NT2/D1 (cell line): ENCODE measurements around the gene SRP54.

Source experiments
- DNase-seq: peaks from one replicate; pipeline ENCODE4 v3.0.0-alpha.2; 2011; ENCODE audit warnings: low read depth, low spot score
- H3K27me3 ChIP-seq: 2 replicates; pipeline ENCODE4 v1.6.0; 2011; ENCODE audit warnings: mild to moderate bottlenecking; ENCODE audit not compliant: insufficient read length, insufficient read depth
- H3K36me3 ChIP-seq: 2 replicates; pipeline ENCODE4 v1.6.1; 2011; ENCODE audit warnings: mild to moderate bottlenecking, low read length, mixed read lengths; ENCODE audit not compliant: insufficient read depth, insufficient read length
- H3K4me1 ChIP-seq: 2 replicates; pipeline ENCODE4 v1.5.1; 2011; ENCODE audit not compliant: insufficient read depth, insufficient read length
- H3K4me3 ChIP-seq: 2 replicates; pipeline ENCODE4 v1.5.1; 2011; ENCODE audit warnings: low read depth; ENCODE audit not compliant: insufficient read length
- H3K9ac ChIP-seq: 2 replicates; pipeline ENCODE4 v1.6.0; 2011; ENCODE audit warnings: low read depth; ENCODE audit not compliant: insufficient read length
- H3K9me3 ChIP-seq: 2 replicates; pipeline ENCODE4 v1.5.1; 2011; ENCODE audit warnings: mild to moderate bottlenecking, low read length; ENCODE audit not compliant: insufficient read depth
- SUZ12 ChIP-seq: IDR thresholded peaks from 2 replicates; pipeline ENCODE4 v1.6.1; 2011; ENCODE audit not compliant: insufficient read length, insufficient read depth; ENCODE audit errors: extremely low read depth
- YY1 ChIP-seq: IDR thresholded peaks from 2 replicates; pipeline ENCODE4 v1.6.1; 2011; ENCODE audit not compliant: insufficient read length, insufficient read depth
- ZNF274 ChIP-seq: IDR thresholded peaks from 2 replicates; pipeline ENCODE4 v1.6.1; 2011; ENCODE audit warnings: mild to moderate bottlenecking, low read depth, low read length

Gene SRP54

GRCh38 chr14:34983786-34984185, 994 bp downstream of the SRP54 start:
- H3K9me3 ChIP-seq: no peaks in the 10 kb centered on the region
- H3K27me3 ChIP-seq: no peaks in the 10 kb centered on the region

GRCh38 chr14:34985740-34986139, 2.9 kb downstream of the SRP54 start:
- DNase-seq: no peak
- TF ChIP-seq YY1: no peak
- no peak for TF ChIP-seq ZNF274
- no peak for TF ChIP-seq SUZ12
- peaks cover 4% of the 10 kb centered on the region for H3K36me3 ChIP-seq
- no peak overlapping the region for H3K4me3 ChIP-seq
- no peak overlapping the region for H3K9ac ChIP-seq
- H3K4me1 ChIP-seq: no peaks in the 10 kb centered on the region
- H3K9me3 ChIP-seq: no peaks in the 10 kb centered on the region
- H3K27me3 ChIP-seq: no peaks in the 10 kb centered on the region

More at GRCh38 chr14:34983786-34984185, 994 bp downstream of the SRP54 start:
- peaks cover 4% of the 10 kb centered on the region for H3K36me3 ChIP-seq
- no peak for DNase-seq
- peak overlapping the region; percentile 87 for H3K9ac ChIP-seq
- peak overlapping the region; percentile 73 for H3K4me3 ChIP-seq
- H3K4me1 ChIP-seq: peaks cover 2% of the 10 kb centered on the region
- no peak for TF ChIP-seq SUZ12
- no peak for TF ChIP-seq ZNF274
- no peak for TF ChIP-seq YY1

GRCh38 chr14:34987180-34987579, 4.4 kb downstream of the SRP54 start:
- no peak for TF ChIP-seq ZNF274
- no peak for TF ChIP-seq YY1
- TF ChIP-seq SUZ12: no peak

GRCh38 chr14:34989762-34990161, 7.0 kb downstream of the SRP54 start:
- no peaks in the 10 kb centered on the region for H3K9me3 ChIP-seq
- no peak for DNase-seq
- peaks cover 4% of the 10 kb centered on the region for H3K36me3 ChIP-seq
- no peak overlapping the region for H3K4me3 ChIP-seq
- H3K4me1 ChIP-seq: no peaks in the 10 kb centered on the region
- no peaks in the 10 kb centered on the region for H3K27me3 ChIP-seq
- H3K9ac ChIP-seq: no peak overlapping the region
- TF ChIP-seq YY1 (no peak), SUZ12 (no peak), ZNF274 (no peak)

More at GRCh38 chr14:34987180-34987579, 4.4 kb downstream of the SRP54 start:
- Histone ChIP-seq H3K9me3 (no peaks in the 10 kb centered on the region), H3K4me3 (no peak overlapping the region), H3K9ac (no peak overlapping the region), H3K36me3 (peaks cover 4% of the 10 kb centered on the region), H3K4me1 (no peaks in the 10 kb centered on the region), H3K27me3 (no peaks in the 10 kb centered on the region)
- DNase-seq: no peak

GRCh38 chr14:34993426-34993825, 10.6 kb downstream of the SRP54 start:
- Histone ChIP-seq H3K4me1 (no peaks in the 10 kb centered on the region), H3K9me3 (no peaks in the 10 kb centered on the region), H3K36me3 (peaks cover 6% of the 10 kb centered on the region), H3K4me3 (no peak overlapping the region), H3K9ac (no peak overlapping the region), H3K27me3 (no peaks in the 10 kb centered on the region)
- DNase-seq: no peak
- no peak for TF ChIP-seq ZNF274
- TF ChIP-seq SUZ12: no peak
- no peak for TF ChIP-seq YY1

- Histone ChIP-seq H3K36me3 (peaks cover 6% of the 10 kb centered on the region), H3K9ac (no peak overlapping the region), H3K9me3 (no peaks in the 10 kb centered on the region), H3K27me3 (no peaks in the 10 kb centered on the region), H3K4me1 (no peaks in the 10 kb centered on the region), H3K4me3 (no peak overlapping the region)
- no peak for DNase-seq
- TF ChIP-seq YY1: no peak
- TF ChIP-seq SUZ12: no peak
- no peak for TF ChIP-seq ZNF274
These were observed 11.9 kb downstream of the SRP54 start for GRCh38 chr14:34994668-34995067.

GRCh38 chr14:34997762-34998161, 15.0 kb downstream of the SRP54 start:
- Histone ChIP-seq H3K27me3 (no peaks in the 10 kb centered on the region), H3K4me1 (no peaks in the 10 kb centered on the region), H3K36me3 (peaks cover 9% of the 10 kb centered on the region), H3K9ac (no peak overlapping the region), H3K4me3 (no peak overlapping the region), H3K9me3 (no peaks in the 10 kb centered on the region)
- no peak for DNase-seq
- TF ChIP-seq ZNF274 (no peak), YY1 (no peak), SUZ12 (no peak)

GRCh38 chr14:34999500-34999899, 16.7 kb downstream of the SRP54 start:
- peaks cover 15% of the 10 kb centered on the region for H3K36me3 ChIP-seq
- TF ChIP-seq ZNF274 (no peak), SUZ12 (no peak), YY1 (no peak)
- no peaks in the 10 kb centered on the region for H3K4me1 ChIP-seq
- DNase-seq: no peak
- H3K9me3 ChIP-seq: no peaks in the 10 kb centered on the region
- H3K4me3 ChIP-seq: no peak overlapping the region
- no peak overlapping the region for H3K9ac ChIP-seq
- no peaks in the 10 kb centered on the region for H3K27me3 ChIP-seq
